SK-N-SH treated with all-trans-retinoic acid at 6 μM for 48 hours (cell line): ENCODE data around the gene BTLA.
"Not testable (repeated sequence)": the region's sequence is repeated elsewhere in the genome, so short reads cannot be mapped to it uniquely, and the experiment has no call there.

Experiments
- ATAC-seq: fragments of 200-7000 bp; cut with Tn5 transposase; 3 replicates; pipeline ENCODE4 v1.9.1; 2020; ENCODE audit warnings: mild to moderate bottlenecking, moderate library complexity
- CSDC2 ChIP-seq: fragments of 250-450 bp; sonication (Bioruptor Pico); IDR thresholded peaks from 2 replicates; pipeline ENCODE4 v1.5.0; 2020; ENCODE audit warnings: mild to moderate bottlenecking, moderate library complexity
- GLIS3 ChIP-seq: fragments of 250-450 bp; sonication (Bioruptor Pico); IDR thresholded peaks from 2 replicates; pipeline ENCODE4 v1.5.0; 2020; ENCODE audit warnings: mild to moderate bottlenecking, moderate library complexity
- ISL1 ChIP-seq: fragments of 250-450 bp; sonication (Bioruptor Pico); IDR thresholded peaks from 2 replicates; pipeline ENCODE4 v2.1.2; 2022; ENCODE audit warnings: mild to moderate bottlenecking, moderate library complexity
- OSR1 ChIP-seq: fragments of 250-450 bp; sonication (Bioruptor Pico); IDR thresholded peaks from 2 replicates; pipeline ENCODE4 v1.8.0; 2022; ENCODE audit warnings: moderate library complexity, mild to moderate bottlenecking, inconsistent platforms
- POU6F1 ChIP-seq: fragments of 250-450 bp; sonication (Bioruptor Pico); IDR thresholded peaks from 2 replicates; pipeline ENCODE4 v1.8.0; 2021; ENCODE audit warnings: low read depth, mild to moderate bottlenecking, moderate library complexity, borderline replicate concordance
- PPARA ChIP-seq: fragments of 250-450 bp; sonication (Bioruptor Pico); IDR thresholded peaks from 2 replicates; pipeline ENCODE4 v1.5.0; 2020; ENCODE audit warnings: mild to moderate bottlenecking, borderline replicate concordance
- RARB ChIP-seq: fragments of 250-450 bp; sonication (Bioruptor Pico); IDR thresholded peaks from 2 replicates; pipeline ENCODE4 v1.8.0; 2021; ENCODE audit warnings: mild to moderate bottlenecking, moderate library complexity
- SNAI2 ChIP-seq: fragments of 250-450 bp; sonication (Bioruptor Pico); IDR thresholded peaks from 2 replicates; pipeline ENCODE4 v1.5.0; 2020; ENCODE audit warnings: mild to moderate bottlenecking, moderate library complexity
- TCF4 ChIP-seq: fragments of 250-450 bp; sonication (Bioruptor Pico); IDR thresholded peaks from 2 replicates; pipeline ENCODE4 v1.8.0; 2021; ENCODE audit warnings: mild to moderate bottlenecking, moderate library complexity, borderline replicate concordance
- TOX ChIP-seq: fragments of 250-450 bp; sonication (Bioruptor Pico); IDR thresholded peaks from 2 replicates; pipeline ENCODE4 v1.8.0; 2021; ENCODE audit warnings: mild to moderate bottlenecking, moderate library complexity, borderline replicate concordance
- ZC3H10 ChIP-seq: fragments of 250-450 bp; sonication (Bioruptor Pico); IDR thresholded peaks from 2 replicates; pipeline ENCODE4 v1.5.1; 2021; ENCODE audit warnings: mild to moderate bottlenecking, moderate library complexity
- ZFP3 ChIP-seq: fragments of 250-450 bp; sonication (Bioruptor Pico); IDR thresholded peaks from 2 replicates; pipeline ENCODE4 v1.5.0; 2020; ENCODE audit warnings: mild to moderate bottlenecking, moderate library complexity
- ZFP30 ChIP-seq: fragments of 450-650 bp; formaldehyde crosslinking; IDR thresholded peaks from 2 replicates; pipeline ENCODE4 v1.5.0; 2022; ENCODE audit warnings: mild to moderate bottlenecking, moderate library complexity
- ZNF565 ChIP-seq: fragments of 450-650 bp; formaldehyde crosslinking; conservative IDR thresholded peaks from 2 replicates; pipeline ENCODE4 v1.5.0; 2020; ENCODE audit warnings: low read depth, mild to moderate bottlenecking, moderate library complexity
- ZNF70 ChIP-seq: fragments of 450-650 bp; formaldehyde crosslinking; IDR thresholded peaks from 2 replicates; pipeline ENCODE4 v1.5.0; 2020; ENCODE audit warnings: mild to moderate bottlenecking, moderate library complexity
- ZNF8 ChIP-seq: fragments of 450-650 bp; formaldehyde crosslinking; IDR thresholded peaks from 2 replicates; pipeline ENCODE4 v1.5.0; 2020; ENCODE audit warnings: mild to moderate bottlenecking, moderate library complexity
- TF ChIP-seq, protein P1 (sequence below): fragments of 250-450 bp; sonication (Bioruptor Pico); IDR thresholded peaks from 2 replicates; pipeline ENCODE4 v1.5.1; 2020; ENCODE audit warnings: low read depth, mild to moderate bottlenecking, moderate library complexity
- TF ChIP-seq, protein P2 (sequence below): fragments of 250-450 bp; sonication (Bioruptor Pico); IDR thresholded peaks from 2 replicates; pipeline ENCODE4 v1.5.1; 2021; ENCODE audit warnings: mild to moderate bottlenecking, moderate library complexity
- TF ChIP-seq, protein P3 (sequence below): fragments of 250-450 bp; sonication (Bioruptor Pico); IDR thresholded peaks from 2 replicates; pipeline ENCODE4 v1.8.0; 2020; ENCODE audit warnings: mild to moderate bottlenecking, moderate library complexity, borderline replicate concordance

BTLA gene

DNA sequence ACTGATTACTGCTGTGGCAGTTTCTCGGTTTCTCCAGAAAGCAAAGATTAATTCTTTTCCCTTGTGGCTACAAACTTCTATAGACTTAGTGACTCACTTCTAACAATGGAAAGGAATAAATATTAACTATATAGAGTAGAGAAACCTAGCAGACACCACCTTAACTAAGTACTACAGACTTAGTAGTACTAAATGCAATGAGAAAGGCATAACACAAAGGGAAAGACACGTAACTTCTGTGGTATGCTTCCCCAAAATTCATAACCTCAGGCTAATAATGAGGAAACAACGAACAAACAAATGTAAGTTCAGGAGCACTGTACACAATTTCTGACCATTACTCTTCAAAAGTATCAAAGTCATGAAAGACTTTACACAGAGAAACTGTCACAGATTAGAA, 31.3 kb upstream of the BTLA start:
- ATAC-seq: no peak
- TF ChIP-seq GLIS3: no peak
- TF ChIP-seq, protein P1, sequence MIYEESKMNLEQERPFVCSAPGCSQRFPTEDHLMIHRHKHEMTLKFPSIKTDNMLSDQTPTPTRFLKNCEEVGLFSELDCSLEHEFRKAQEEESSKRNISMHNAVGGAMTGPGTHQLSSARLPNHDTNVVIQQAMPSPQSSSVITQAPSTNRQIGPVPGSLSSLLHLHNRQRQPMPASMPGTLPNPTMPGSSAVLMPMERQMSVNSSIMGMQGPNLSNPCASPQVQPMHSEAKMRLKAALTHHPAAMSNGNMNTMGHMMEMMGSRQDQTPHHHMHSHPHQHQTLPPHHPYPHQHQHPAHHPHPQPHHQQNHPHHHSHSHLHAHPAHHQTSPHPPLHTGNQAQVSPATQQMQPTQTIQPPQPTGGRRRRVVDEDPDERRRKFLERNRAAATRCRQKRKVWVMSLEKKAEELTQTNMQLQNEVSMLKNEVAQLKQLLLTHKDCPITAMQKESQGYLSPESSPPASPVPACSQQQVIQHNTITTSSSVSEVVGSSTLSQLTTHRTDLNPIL (CRISPR knock-in tag): no peak
- no peak for TF ChIP-seq TCF4
- TF ChIP-seq SNAI2: no peak
- TF ChIP-seq RARB (CRISPR knock-in tag): no peak
- no peak for TF ChIP-seq CSDC2 (CRISPR knock-in tag)
- no peak for TF ChIP-seq ZFP3 (CRISPR knock-in tag)
- no peak for TF ChIP-seq ISL1 (CRISPR knock-in tag)
- TF ChIP-seq ZNF70 (CRISPR knock-in tag): no peak
- no peak for TF ChIP-seq ZFP30
- TF ChIP-seq, protein P2, sequence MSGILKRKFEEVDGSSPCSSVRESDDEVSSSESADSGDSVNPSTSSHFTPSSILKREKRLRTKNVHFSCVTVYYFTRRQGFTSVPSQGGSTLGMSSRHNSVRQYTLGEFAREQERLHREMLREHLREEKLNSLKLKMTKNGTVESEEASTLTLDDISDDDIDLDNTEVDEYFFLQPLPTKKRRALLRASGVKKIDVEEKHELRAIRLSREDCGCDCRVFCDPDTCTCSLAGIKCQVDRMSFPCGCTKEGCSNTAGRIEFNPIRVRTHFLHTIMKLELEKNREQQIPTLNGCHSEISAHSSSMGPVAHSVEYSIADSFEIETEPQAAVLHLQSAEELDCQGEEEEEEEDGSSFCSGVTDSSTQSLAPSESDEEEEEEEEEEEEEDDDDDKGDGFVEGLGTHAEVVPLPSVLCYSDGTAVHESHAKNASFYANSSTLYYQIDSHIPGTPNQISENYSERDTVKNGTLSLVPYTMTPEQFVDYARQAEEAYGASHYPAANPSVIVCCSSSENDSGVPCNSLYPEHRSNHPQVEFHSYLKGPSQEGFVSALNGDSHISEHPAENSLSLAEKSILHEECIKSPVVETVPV: no peak
- TF ChIP-seq ZC3H10 (CRISPR knock-in tag): no peak
- no peak for TF ChIP-seq TOX (CRISPR knock-in tag)
- no peak for TF ChIP-seq ZNF565
- TF ChIP-seq, protein P3, sequence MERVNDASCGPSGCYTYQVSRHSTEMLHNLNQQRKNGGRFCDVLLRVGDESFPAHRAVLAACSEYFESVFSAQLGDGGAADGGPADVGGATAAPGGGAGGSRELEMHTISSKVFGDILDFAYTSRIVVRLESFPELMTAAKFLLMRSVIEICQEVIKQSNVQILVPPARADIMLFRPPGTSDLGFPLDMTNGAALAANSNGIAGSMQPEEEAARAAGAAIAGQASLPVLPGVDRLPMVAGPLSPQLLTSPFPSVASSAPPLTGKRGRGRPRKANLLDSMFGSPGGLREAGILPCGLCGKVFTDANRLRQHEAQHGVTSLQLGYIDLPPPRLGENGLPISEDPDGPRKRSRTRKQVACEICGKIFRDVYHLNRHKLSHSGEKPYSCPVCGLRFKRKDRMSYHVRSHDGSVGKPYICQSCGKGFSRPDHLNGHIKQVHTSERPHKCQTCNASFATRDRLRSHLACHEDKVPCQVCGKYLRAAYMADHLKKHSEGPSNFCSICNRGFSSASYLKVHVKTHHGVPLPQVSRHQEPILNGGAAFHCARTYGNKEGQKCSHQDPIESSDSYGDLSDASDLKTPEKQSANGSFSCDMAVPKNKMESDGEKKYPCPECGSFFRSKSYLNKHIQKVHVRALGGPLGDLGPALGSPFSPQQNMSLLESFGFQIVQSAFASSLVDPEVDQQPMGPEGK (CRISPR knock-in tag): no peak

GRCh38 chr3:112524127-112524526, 24.9 kb upstream of the BTLA start:
- ATAC-seq: not testable (repeated sequence)

GRCh38 chr3:112519424-112520001, 20.2 kb upstream of the BTLA start:
- TF ChIP-seq ZNF70 (CRISPR knock-in tag) (no peak), ZFP30 (no peak), CSDC2 (CRISPR knock-in tag) (no peak), ZNF8 (no peak), POU6F1 (CRISPR knock-in tag) (no peak), RARB (CRISPR knock-in tag) (no peak), ZNF565 (no peak), GLIS3 (no peak), OSR1 (CRISPR knock-in tag) (no peak), PPARA (CRISPR knock-in tag) (no peak), TOX (CRISPR knock-in tag) (no peak)
- TF ChIP-seq, protein P1 (CRISPR knock-in tag): no peak
- TF ChIP-seq, protein P2: no peak
- ATAC-seq: peak; percentile 98

DNA sequence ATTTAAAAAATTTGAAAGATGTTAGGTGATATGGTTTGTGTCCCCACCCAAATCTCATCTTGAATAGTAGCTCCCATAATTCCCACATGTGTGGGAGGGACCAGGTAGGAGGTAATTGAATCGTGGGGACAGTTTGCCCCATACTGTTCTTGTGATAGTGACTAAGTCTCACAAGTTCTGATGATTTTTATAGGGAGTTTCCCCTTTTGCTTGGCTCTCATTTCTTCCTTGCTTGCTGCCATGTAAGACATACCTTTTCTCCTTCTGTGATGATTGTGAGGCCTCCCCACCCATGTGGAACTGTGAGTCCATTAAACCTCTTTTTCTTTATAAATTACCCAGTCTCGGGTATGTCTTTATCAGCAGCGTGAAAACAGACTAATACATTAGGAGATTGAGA, 19.7 kb upstream of the BTLA start:
- not testable (repeated sequence) for ATAC-seq
